ENCODE results near the gene DAPP1.

DNA sequence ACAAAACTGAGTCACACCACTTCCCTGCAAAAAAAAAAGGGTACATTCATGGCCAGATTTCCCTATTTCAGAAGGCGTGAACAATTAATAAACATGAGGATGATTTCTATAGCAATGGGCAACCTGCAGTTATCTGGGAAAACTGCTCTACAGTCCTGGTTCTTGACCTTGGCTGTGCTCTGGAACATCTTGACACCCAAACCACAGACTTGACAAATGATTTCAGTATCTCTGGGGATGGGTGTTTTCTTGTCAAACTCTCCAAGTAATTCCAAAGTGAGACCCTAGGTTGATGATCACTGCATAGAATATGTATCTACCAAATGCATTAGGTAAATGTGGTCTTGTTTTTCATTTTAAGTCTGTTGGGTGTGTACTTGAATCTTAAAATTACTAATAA lies 2.0 kb downstream of the DAPP1 start:
- TF ChIP-seq EZH2 (IDR thresholded peaks at IDR 0.05; ENCODE audit: insufficient read depth, poor library complexity, severe bottlenecking) (no peak), EZH2phosphoT487 (IDR thresholded peaks at IDR 0.05; ENCODE audit: insufficient read depth, low read depth) (no peak)

Data from GM23248 (cell line).